GM12878 (cell line): ENCODE measurements around the gene RAET1G. TPM values are rescaled to one million over a fixed set of nuclear protein-coding genes. Genes with fewer than 3 reads are reported as not detected.

Source experiments
- BHLHE40 ChIP-seq, 2 experiments: fragments of 450-650 bp in 1 of 2; IDR thresholded peaks; 2 replicates each; pipeline ENCODE4 v1.6.1; 2011 to 2017; ENCODE audit warnings: low read depth in 2 of 2, borderline replicate concordance in 1 of 2, improper control_type of control experiment in 1 of 2, low read length in 1 of 2, mild to moderate bottlenecking in 1 of 2
- CREB1 ChIP-seq: IDR thresholded peaks from 2 replicates; pipeline ENCODE4 v1.6.1; 2012; ENCODE audit warnings: low read depth, mild to moderate bottlenecking, inconsistent platforms
- EP300 ChIP-seq, 2 experiments: fragments of 150-350 bp in 1 of 2; IDR thresholded peaks; 2 replicates each; pipeline ENCODE4 v1.6.1; 2011 to 2012; ENCODE audit warnings: low read depth in 2 of 2, low read length in 2 of 2, borderline replicate concordance in 1 of 2, improper control_type of control experiment in 1 of 2, inconsistent platforms in 1 of 2; ENCODE audit not compliant: control insufficient read depth in 1 of 2
- FOXK2 ChIP-seq: fragments of 450-650 bp; IDR thresholded peaks from 2 replicates; pipeline ENCODE4 v1.6.1; 2017; ENCODE audit warnings: mild to moderate bottlenecking, moderate library complexity
- FOXM1 ChIP-seq: IDR thresholded peaks from 2 replicates; pipeline ENCODE4 v1.6.1; 2012; ENCODE audit warnings: low read depth, mild to moderate bottlenecking, inconsistent platforms, low read length, moderate library complexity
- IKZF2 ChIP-seq, 2 experiments: fragments of 450-650 bp; IDR thresholded peaks; 2 replicates each; pipeline ENCODE4 v1.6.1; 2017; ENCODE audit warnings: mild to moderate bottlenecking in 2 of 2, moderate library complexity in 2 of 2
- IRF4 ChIP-seq: IDR thresholded peaks from 2 replicates; pipeline ENCODE4 v1.6.1; 2011; ENCODE audit warnings: low read depth, low read length
- MEF2B ChIP-seq: fragments of 450-650 bp; IDR thresholded peaks from 2 replicates; pipeline ENCODE4 v1.6.1; 2018; ENCODE audit warnings: mild to moderate bottlenecking, moderate library complexity; ENCODE audit not compliant: partially characterized antibody, poor library complexity, severe bottlenecking
- MLLT1 ChIP-seq: fragments of 450-650 bp; IDR thresholded peaks from 2 replicates; pipeline ENCODE4 v1.6.1; 2016; ENCODE audit warnings: mild to moderate bottlenecking
- MXI1 ChIP-seq: fragments of 150-350 bp; IDR thresholded peaks from 2 replicates; pipeline ENCODE4 v1.6.1; 2011; ENCODE audit warnings: low read depth, mild to moderate bottlenecking, inconsistent platforms, low read length, improper control_type of control experiment
- NBN ChIP-seq: fragments of 450-650 bp; IDR thresholded peaks from 2 replicates; pipeline ENCODE4 v1.6.1; 2016
- NFXL1 ChIP-seq: fragments of 450-650 bp; IDR thresholded peaks from 2 replicates; pipeline ENCODE4 v1.6.1; 2017; ENCODE audit warnings: antibody characterized with exemption, mild to moderate bottlenecking, borderline replicate concordance
- RELA ChIP-seq: fragments of 450-650 bp; IDR thresholded peaks from 2 replicates; pipeline ENCODE4 v1.8.0; 2014; ENCODE audit warnings: borderline replicate concordance; ENCODE audit not compliant: partially characterized antibody
- SKIL ChIP-seq: fragments of 450-650 bp; IDR thresholded peaks from 2 replicates; pipeline ENCODE4 v1.6.1; 2017; ENCODE audit warnings: mild to moderate bottlenecking, low read depth, inconsistent platforms; ENCODE audit not compliant: poor library complexity, severe bottlenecking
- SMC3 ChIP-seq: IDR thresholded peaks from 2 replicates; pipeline ENCODE4 v1.6.1; 2011; ENCODE audit warnings: low read length, improper control_type of control experiment, borderline replicate concordance
- STAT1 ChIP-seq: fragments of 450-650 bp; conservative IDR thresholded peaks from 2 replicates; pipeline ENCODE4 v1.6.1; 2014; ENCODE audit warnings: antibody characterized with exemption, mild to moderate bottlenecking
- WRNIP1 ChIP-seq: IDR thresholded peaks from 2 replicates; pipeline ENCODE4 v1.6.1; 2011; ENCODE audit warnings: low read depth, low read length, improper control_type of control experiment, borderline replicate concordance
- YY1 ChIP-seq: IDR thresholded peaks from 2 replicates; pipeline ENCODE4 v1.6.1; 2011; ENCODE audit warnings: low read depth, mild to moderate bottlenecking, low read length
- ZNF217 ChIP-seq: fragments of 450-650 bp; IDR thresholded peaks from 2 replicates; pipeline ENCODE4 v1.6.1; 2017; ENCODE audit warnings: antibody characterized with exemption, mild to moderate bottlenecking
- polyA plus RNA-seq, 11 experiments: library from polyadenylated mRNA; depleted of rRNA in 4 of 11; unstranded in 6 of 11; stranded (reverse) in 5 of 11; fragments of >200 nt; fragmentation: Nextera tagmentation in 4 of 11; fragmentation: Illumina TruSeq in 1 of 11; extraction: Ambion mirVana in 4 of 11; extraction: Trizol in 1 of 11; gene quantifications; 1 replicate in 1 of 11; 2 replicates in 10 of 11; pipeline versions ENCODE4 v1.2.1 to v1.2.3, GENCODE V29; 2011 to 2016; ENCODE audit warnings: inconsistent platforms in 2 of 11, missing spikeins in 2 of 11, low read depth in 1 of 11
- total RNA-seq, 4 experiments: library from RNA; depleted of rRNA in 3 of 4; stranded (reverse); fragments of >200 nt in 3 of 4; fragmentation: Illumina TruSeq in 1 of 4; extraction: Trizol in 1 of 4; gene quantifications; 2 replicates each; pipeline versions ENCODE4 v1.2.1 to v1.2.3, GENCODE V29; 2013 to 2021
- TF ChIP-seq, protein P1 (sequence below): IDR thresholded peaks from 2 replicates; pipeline ENCODE4 v1.6.1; 2011; ENCODE audit warnings: low read depth, low read length, improper control_type of control experiment, borderline replicate concordance
- TF ChIP-seq, protein P2 (sequence below): fragments of 150-350 bp; IDR thresholded peaks from 2 replicates; pipeline ENCODE4 v1.6.1; 2014; ENCODE audit warnings: mild to moderate bottlenecking, low read depth, low read length

RAET1G gene
- total and polyA plus RNA-seq, 10 of the 15 experiments (the other 5 are each of a cell fraction or from before 2014, with no cell fraction given) = not detected

- no peak for TF ChIP-seq SKIL
- TF ChIP-seq, protein P1, sequence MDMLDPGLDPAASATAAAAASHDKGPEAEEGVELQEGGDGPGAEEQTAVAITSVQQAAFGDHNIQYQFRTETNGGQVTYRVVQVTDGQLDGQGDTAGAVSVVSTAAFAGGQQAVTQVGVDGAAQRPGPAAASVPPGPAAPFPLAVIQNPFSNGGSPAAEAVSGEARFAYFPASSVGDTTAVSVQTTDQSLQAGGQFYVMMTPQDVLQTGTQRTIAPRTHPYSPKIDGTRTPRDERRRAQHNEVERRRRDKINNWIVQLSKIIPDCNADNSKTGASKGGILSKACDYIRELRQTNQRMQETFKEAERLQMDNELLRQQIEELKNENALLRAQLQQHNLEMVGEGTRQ = no peak
- no peak for TF ChIP-seq RELA
- TF ChIP-seq YY1 = peak; percentile 66; the same call in 1 of the 2 replicates
- TF ChIP-seq MLLT1 = no peak
- no peak for TF ChIP-seq EP300 (IDR thresholded peaks at IDR 0.05; ENCODE audit: borderline replicate concordance in 1 of 2, control insufficient read depth in 1 of 2, low read depth in 2 of 2, low read length in 2 of 2)
- TF ChIP-seq FOXM1 = no peak
- TF ChIP-seq, protein P2, sequence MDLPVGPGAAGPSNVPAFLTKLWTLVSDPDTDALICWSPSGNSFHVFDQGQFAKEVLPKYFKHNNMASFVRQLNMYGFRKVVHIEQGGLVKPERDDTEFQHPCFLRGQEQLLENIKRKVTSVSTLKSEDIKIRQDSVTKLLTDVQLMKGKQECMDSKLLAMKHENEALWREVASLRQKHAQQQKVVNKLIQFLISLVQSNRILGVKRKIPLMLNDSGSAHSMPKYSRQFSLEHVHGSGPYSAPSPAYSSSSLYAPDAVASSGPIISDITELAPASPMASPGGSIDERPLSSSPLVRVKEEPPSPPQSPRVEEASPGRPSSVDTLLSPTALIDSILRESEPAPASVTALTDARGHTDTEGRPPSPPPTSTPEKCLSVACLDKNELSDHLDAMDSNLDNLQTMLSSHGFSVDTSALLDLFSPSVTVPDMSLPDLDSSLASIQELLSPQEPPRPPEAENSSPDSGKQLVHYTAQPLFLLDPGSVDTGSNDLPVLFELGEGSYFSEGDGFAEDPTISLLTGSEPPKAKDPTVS = no peak
- TF ChIP-seq IRF4 = 0 out of 2 replicates have a peak, but pooled peaks have one; percentile 24
- peak; percentile 21 for TF ChIP-seq MEF2B
- TF ChIP-seq WRNIP1 = no peak
- peak; percentile 98 for TF ChIP-seq CREB1
- no peak for TF ChIP-seq NFXL1
- TF ChIP-seq IKZF2 (IDR thresholded peaks at IDR 0.05) = 0 out of 4 replicates have a peak, but pooled peaks of 1 of the 2 experiments have one; percentile 15
- TF ChIP-seq SMC3 = peak; percentile 93
- no peak for TF ChIP-seq STAT1
- TF ChIP-seq BHLHE40 (IDR thresholded peaks at IDR 0.05; ENCODE audit: borderline replicate concordance in 1 of 2, low read depth in 2 of 2, low read length in 1 of 2) = peak in 1 of 2 experiments; percentile 68; a peak in 2 of 4 replicates
- TF ChIP-seq ZNF217 = 0 out of 2 replicates have a peak, but pooled peaks have one; percentile 38
- no peak for TF ChIP-seq NBN
- TF ChIP-seq MXI1 = no peak
- TF ChIP-seq FOXK2 = peak; percentile 7; the same call in 1 of the 2 replicates
Observed at GRCh38 chr6:149934249-149935156, 11.6 kb upstream of the RAET1G start (continued).
